Mesodermal cell (in vitro differentiated cells): ENCODE results near the gene GALK1.
A peak's percentile ranks its signal among the peaks of the same experiment; 100 is the strongest.

ENCODE experiments used
- H3K27ac ChIP-seq: 2 replicates; pipeline ENCODE4 v1.7.0; 2013; ENCODE audit warnings: mild to moderate bottlenecking, low read depth, low read length, moderate library complexity; ENCODE audit not compliant: severe bottlenecking
- H3K36me3 ChIP-seq: 2 replicates; pipeline ENCODE4 v1.7.1; 2013; ENCODE audit warnings: mild to moderate bottlenecking, low read length, moderate library complexity; ENCODE audit not compliant: control insufficient read depth, insufficient read depth
- H3K4me1 ChIP-seq: one replicate; pipeline ENCODE4 v1.7.1; 2013; ENCODE audit warnings: mild to moderate bottlenecking, low read length; ENCODE audit not compliant: insufficient read depth, control insufficient read depth, poor library complexity, severe bottlenecking
- H3K4me3 ChIP-seq: 2 replicates; pipeline ENCODE4 v1.7.0; 2013; ENCODE audit warnings: low read length, control low read depth, mild to moderate bottlenecking; ENCODE audit not compliant: insufficient read depth, poor library complexity, severe bottlenecking; ENCODE audit errors: extremely low read depth
- H3K9me3 ChIP-seq: 2 replicates; pipeline ENCODE4 v1.7.1; 2013; ENCODE audit warnings: mild to moderate bottlenecking, low read length, moderate library complexity; ENCODE audit not compliant: control insufficient read depth
- WGBS, 2 experiments: methylation state at CpG; one replicate each; pipeline ENCODE4 v1.1.5; 2013; ENCODE audit warnings: missing lambda C conversion rate in 2 of 2; ENCODE audit not compliant: insufficient coverage in 2 of 2; 5-methylcytosine and 5-hydroxymethylcytosine counted together

Gene GALK1

GRCh38 chr17:75774991-75775668, 10.1 kb upstream of the GALK1 start:
- H3K27ac ChIP-seq, result no peak overlapping the region
- peaks cover 9% of the 10 kb centered on the region for H3K4me1 ChIP-seq
- H3K4me3 ChIP-seq, result no peak overlapping the region
- WGBS, 2 experiments, result 98% methylated on average over 5 to 6 of the region's 6 CpGs
- no peaks in the 10 kb centered on the region for H3K9me3 ChIP-seq
- H3K36me3 ChIP-seq, result peaks cover 36% of the 10 kb centered on the region

- peaks cover 36% of the 10 kb centered on the region for H3K36me3 ChIP-seq
- 90 to 95% methylated on average over 4 of the region's 4 CpGs for WGBS, 2 experiments
- peaks cover 9% of the 10 kb centered on the region for H3K4me1 ChIP-seq
- no peaks in the 10 kb centered on the region for H3K9me3 ChIP-seq
- no peak overlapping the region for H3K27ac ChIP-seq
- H3K4me3 ChIP-seq, result no peak overlapping the region
Measured at GRCh38 chr17:75774471-75774990, 9.5 kb upstream of the GALK1 start.

GRCh38 chr17:75773808-75774470, 8.9 kb upstream of the GALK1 start:
- Histone ChIP-seq H3K4me1 (peaks cover 9% of the 10 kb centered on the region), H3K4me3 (no peak overlapping the region), H3K27ac (no peak overlapping the region), H3K9me3 (no peaks in the 10 kb centered on the region), H3K36me3 (peaks cover 34% of the 10 kb centered on the region)
- WGBS, 2 experiments, result 86 to 87% methylated on average over 8 to 9 of the region's 15 CpGs

DNA sequence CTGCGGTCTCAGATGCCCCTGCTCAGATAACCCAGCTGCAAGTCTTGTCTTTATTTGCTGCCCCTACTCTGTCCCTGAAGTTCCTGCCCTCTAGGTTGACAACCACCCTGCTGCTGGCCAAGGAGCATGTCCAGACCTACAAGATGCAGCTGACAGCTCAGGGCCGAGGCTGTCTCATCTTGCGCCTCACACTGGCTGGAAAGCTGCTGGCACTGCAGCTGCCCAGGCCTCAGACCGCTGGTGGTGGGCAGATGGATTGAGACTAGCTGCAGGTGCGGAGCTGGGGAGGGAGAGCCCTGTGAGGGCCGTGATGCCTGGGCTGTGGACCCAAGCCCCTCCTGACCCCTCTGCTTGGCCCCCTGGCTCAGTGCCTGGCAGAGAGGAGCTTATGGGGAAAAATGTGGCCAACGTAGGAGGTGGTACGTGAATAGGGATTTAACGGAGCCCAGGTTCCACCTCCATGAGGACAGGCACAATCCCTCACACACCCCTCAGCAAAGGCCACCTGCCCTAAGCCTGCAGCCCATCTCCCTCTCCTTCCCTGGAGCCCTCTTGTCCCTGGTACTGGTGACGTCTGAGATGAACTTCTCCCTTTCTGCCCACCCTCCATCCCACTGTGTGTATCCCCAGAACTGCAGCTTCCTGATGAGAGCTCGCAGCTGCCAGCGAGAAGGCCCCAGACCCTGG, 8.3 kb upstream of the GALK1 start:
- Histone ChIP-seq H3K27ac (no peak overlapping the region), H3K4me1 (peaks cover 9% of the 10 kb centered on the region), H3K4me3 (no peak overlapping the region), H3K36me3 (peaks cover 27% of the 10 kb centered on the region), H3K9me3 (no peaks in the 10 kb centered on the region)
- 91 to 93% methylated on average over 9 to 12 of the region's 12 CpGs for WGBS, 2 experiments

DNA sequence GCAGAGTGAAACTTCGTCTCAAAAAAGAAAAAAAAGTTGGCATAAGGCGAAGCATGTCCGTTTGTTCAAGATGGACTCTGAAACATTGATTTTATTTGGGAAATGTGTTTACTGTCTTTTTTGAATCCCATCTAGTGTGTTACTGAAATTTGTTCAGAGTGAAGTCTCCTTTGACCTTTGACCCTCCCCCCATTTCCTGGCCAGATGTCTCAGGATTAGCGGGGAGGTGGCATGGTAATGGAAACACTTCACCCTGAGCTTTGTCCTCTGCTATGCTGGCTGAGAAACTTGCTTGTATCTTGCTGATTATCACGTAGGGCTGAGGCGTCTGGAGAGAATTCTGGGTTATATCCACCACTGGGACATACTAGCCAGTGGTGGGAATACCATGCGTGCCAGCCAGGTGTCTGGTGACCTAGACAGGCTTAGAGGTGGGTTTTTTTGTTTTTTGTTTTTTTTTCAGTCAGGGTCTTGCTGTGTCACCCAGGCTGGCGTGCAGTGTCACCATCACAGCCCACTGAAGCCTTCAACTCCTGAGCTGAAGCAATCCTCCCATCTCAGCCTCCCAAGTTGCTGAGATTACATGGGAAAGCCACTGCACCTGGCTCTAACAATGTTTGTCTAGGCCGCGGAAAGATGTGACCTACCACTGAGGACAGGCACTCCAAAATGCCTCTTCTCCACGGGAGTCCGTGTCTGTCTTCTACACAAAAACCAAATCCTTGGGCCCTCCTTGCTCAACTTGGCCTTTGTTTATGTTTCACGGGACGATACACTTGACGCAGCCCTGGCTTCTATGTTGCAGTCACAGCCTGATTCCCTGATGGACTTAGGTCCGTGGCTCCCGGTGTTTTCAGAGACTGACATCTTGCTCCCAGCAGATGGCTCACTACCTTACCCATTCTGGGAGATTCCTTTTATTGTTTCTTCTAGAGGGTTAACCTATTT, 6.6 kb upstream of the GALK1 start:
- Histone ChIP-seq H3K27ac (peak overlapping the region; percentile 23), H3K9me3 (no peaks in the 10 kb centered on the region)
- 84 to 92% methylated on average over 15 to 17 of the region's 17 CpGs for WGBS, 2 experiments

GRCh38 chr17:75769536-75769935, 4.5 kb upstream of the GALK1 start:
- no peak overlapping the region for H3K4me3 ChIP-seq
- no peak overlapping the region for H3K27ac ChIP-seq
- H3K36me3 ChIP-seq, result no peaks in the 10 kb centered on the region
- no peaks in the 10 kb centered on the region for H3K9me3 ChIP-seq
- 93 to 100% methylated on average over 1 to 3 of the region's 3 CpGs for WGBS, 2 experiments
- H3K4me1 ChIP-seq, result peaks cover 7% of the 10 kb centered on the region

More for the DNA sequence above, 6.6 kb upstream of the GALK1 start:
- Histone ChIP-seq H3K4me3 (no peak overlapping the region), H3K36me3 (peaks cover 11% of the 10 kb centered on the region), H3K4me1 (peaks cover 7% of the 10 kb centered on the region)

GRCh38 chr17:75767881-75768280, 2.9 kb upstream of the GALK1 start:
- H3K4me3 ChIP-seq, result no peak overlapping the region
- H3K27ac ChIP-seq, result no peak overlapping the region
- no peaks in the 10 kb centered on the region for H3K36me3 ChIP-seq
- H3K9me3 ChIP-seq, result no peaks in the 10 kb centered on the region
- 90 to 92% methylated on average over 5 to 6 of the region's 8 CpGs for WGBS, 2 experiments
- H3K4me1 ChIP-seq, result peaks cover 14% of the 10 kb centered on the region

DNA sequence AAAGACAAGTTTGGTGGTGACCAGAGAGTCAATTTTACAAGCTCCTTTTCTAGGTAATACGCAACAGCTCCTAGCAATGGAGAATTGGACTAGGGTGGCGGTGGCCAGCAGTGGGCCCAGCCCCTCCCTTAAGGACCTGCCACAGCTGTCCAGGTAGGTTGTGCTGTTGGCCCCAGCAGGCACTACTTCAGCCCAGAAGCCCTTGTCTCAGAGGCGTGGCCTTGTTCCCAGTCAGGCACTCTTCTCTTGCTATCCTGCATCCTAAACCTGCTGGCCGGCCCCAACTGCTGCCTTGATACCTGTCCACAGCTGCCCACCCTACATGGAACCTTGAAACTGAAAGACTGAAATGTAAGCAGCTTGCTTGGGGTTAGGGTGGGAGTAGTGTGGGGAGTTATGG, 989 bp upstream of the GALK1 start:
- 87 to 100% methylated on average over 3 to 4 of the region's 4 CpGs for whole genome bisulfite sequencing, 2 experiments
- no peak overlapping the region for H3K27ac ChIP-seq
- H3K9me3 ChIP-seq, result no peaks in the 10 kb centered on the region
- peaks cover 8% of the 10 kb centered on the region for H3K4me1 ChIP-seq
- H3K36me3 ChIP-seq, result no peaks in the 10 kb centered on the region
- H3K4me3 ChIP-seq, result no peak overlapping the region

- Histone ChIP-seq H3K4me3 (peak overlapping the region; percentile 59), H3K4me1 (peaks cover 8% of the 10 kb centered on the region), H3K9me3 (no peaks in the 10 kb centered on the region), H3K36me3 (no peaks in the 10 kb centered on the region), H3K27ac (no peak overlapping the region)
- 20 to 22% methylated on average over 12 to 13 of the region's 14 CpGs for WGBS, 2 experiments
Measured at GRCh38 chr17:75764417-75764710, 628 bp downstream of the GALK1 start.
